GM12878 (cell line): Measurements from ENCODE around the gene PRKAG2. TPM values are rescaled to one million over a fixed set of nuclear protein-coding genes. Genes with fewer than 3 reads are reported as not detected.

ENCODE experiments used
- ATAC-seq: fragments of 200-7000 bp; cut with Tn5 transposase; 3 replicates; pipeline ENCODE4 v1.9.1; 2020; ENCODE audit warnings: mild to moderate bottlenecking, moderate library complexity
- BruUV-seq: library from RNA; stranded (reverse); fragments of 400-500 nt; replicated peaks from 2 replicates; lab custom pipeline; 2021; lab: Mats Ljungman, UMichigan
- CTCF ChIA-PET: fragments of 300-600 bp; sonication (Branson Sonifier 250); formaldehyde crosslinking; extraction: SDS; loops from one replicate; lab custom pipeline; 2021; ENCODE audit warnings: inconsistent platforms; lab: Yijun Ruan, JAX
- POLR2A ChIA-PET: fragments of 350-600 bp; formaldehyde crosslinking; extraction: SDS; loops from one replicate; lab custom pipeline; 2021; ENCODE audit warnings: inconsistent platforms; lab: Charles Lee
- RAD21 ChIA-PET: fragments of 300-600 bp; sonication (Branson Sonifier 250); formaldehyde crosslinking; loops from one replicate; lab custom pipeline; 2023; ENCODE audit warnings: antibody characterized with exemption; ENCODE audit not compliant: unreplicated experiment; lab: Charles Lee
- SMC1A ChIA-PET: fragments of 300-600 bp; sonication (Branson Sonifier 250); formaldehyde crosslinking; loops from one replicate; lab custom pipeline; 2023; ENCODE audit not compliant: unreplicated experiment, uncharacterized antibody; lab: Charles Lee
- DNase-seq: peaks from one replicate; pipeline ENCODE4 v3.0.0-alpha.2; 2011; ENCODE audit warnings: low read depth, low spot score
- FAIRE-seq: peaks from 3 replicates; lab custom pipeline; 2011; peaks lifted over from hg19 to GRCh38; lab: Jason Lieb, UNC
- H2AFZ ChIP-seq: 2 replicates; pipeline ENCODE4 v1.6.0; 2011; ENCODE audit warnings: low read depth, low read length, control low read depth; ENCODE audit not compliant: control insufficient read depth
- H3K27ac ChIP-seq: 2 replicates; pipeline ENCODE4 v1.5.1; 2011; ENCODE audit warnings: control low read depth; ENCODE audit not compliant: control insufficient read depth, insufficient read depth
- H3K27me3 ChIP-seq, 2 experiments: replicated peaks in 1 of 2; 2 replicates each; pipeline versions ENCODE4 v1.6.0 to v1.6.1; 2011; ENCODE audit warnings: low read length in 1 of 2; ENCODE audit not compliant: control insufficient read depth in 2 of 2, insufficient read depth in 2 of 2
- H3K36me3 ChIP-seq, 2 experiments: 2 replicates each; pipeline ENCODE4 v1.5.1; 2011; ENCODE audit warnings: low read length in 1 of 2; ENCODE audit not compliant: control insufficient read depth in 2 of 2, insufficient read depth in 2 of 2
- H3K4me1 ChIP-seq: 2 replicates; pipeline ENCODE4 v1.6.1; 2011; ENCODE audit warnings: mild to moderate bottlenecking, low read length, moderate library complexity, mixed read lengths; ENCODE audit not compliant: control insufficient read depth, insufficient read depth
- H3K4me2 ChIP-seq: 2 replicates; pipeline ENCODE4 v1.6.0; 2011; ENCODE audit warnings: control low read depth; ENCODE audit not compliant: control insufficient read depth, insufficient read depth
- H3K4me3 ChIP-seq: fragments of 200-600 bp; sonication (generic); 2 replicates; pipeline ENCODE4 v1.5.1; 2016
- H3K79me2 ChIP-seq: 2 replicates; pipeline ENCODE4 v1.6.0; 2011; ENCODE audit warnings: low read length; ENCODE audit not compliant: control insufficient read depth, insufficient read depth
- H3K9ac ChIP-seq: 2 replicates; pipeline ENCODE4 v1.8.0; 2011; ENCODE audit warnings: low read length, control low read depth, mixed read lengths; ENCODE audit not compliant: control insufficient read depth, insufficient read depth
- H3K9me3 ChIP-seq: replicated peaks from 3 replicates; pipeline ENCODE4 v1.5.1; 2011; ENCODE audit warnings: mild to moderate bottlenecking, low read length; ENCODE audit not compliant: control insufficient read depth, insufficient read depth
- H4K20me1 ChIP-seq: 2 replicates; pipeline ENCODE4 v1.6.0; 2011; ENCODE audit not compliant: control insufficient read depth, insufficient read depth
- ETV6 ChIP-seq, 2 experiments: fragments of 450-650 bp in 1 of 2; IDR thresholded peaks in 1 of 2; conservative IDR thresholded peaks in 1 of 2; 2 replicates each; pipeline ENCODE4 v1.6.1; 2014; ENCODE audit warnings: antibody characterized with exemption in 1 of 2, borderline replicate concordance in 1 of 2, low read depth in 1 of 2, mild to moderate bottlenecking in 1 of 2, moderate library complexity in 1 of 2
- FOXK2 ChIP-seq: fragments of 450-650 bp; IDR thresholded peaks from 2 replicates; pipeline ENCODE4 v1.6.1; 2017; ENCODE audit warnings: mild to moderate bottlenecking, moderate library complexity
- MTA2 ChIP-seq: fragments of 450-650 bp; IDR thresholded peaks from 2 replicates; pipeline ENCODE4 v1.6.1; 2016; ENCODE audit warnings: low read depth, mild to moderate bottlenecking, moderate library complexity
- MYB ChIP-seq: fragments of 150-350 bp; IDR thresholded peaks from 2 replicates; pipeline ENCODE4 v1.6.1; 2014; ENCODE audit warnings: mild to moderate bottlenecking, low read depth, low read length, borderline replicate concordance
- NFXL1 ChIP-seq: fragments of 450-650 bp; IDR thresholded peaks from 2 replicates; pipeline ENCODE4 v1.6.1; 2017; ENCODE audit warnings: antibody characterized with exemption, mild to moderate bottlenecking, borderline replicate concordance
- NFYA ChIP-seq: IDR thresholded peaks from 2 replicates; pipeline ENCODE4 v1.6.1; 2011; ENCODE audit warnings: low read depth, mild to moderate bottlenecking, low read length, improper control_type of control experiment, borderline replicate concordance
- NR2C1 ChIP-seq: fragments of 450-650 bp; IDR thresholded peaks from 2 replicates; pipeline ENCODE4 v1.6.1; 2017; ENCODE audit warnings: antibody characterized with exemption, mild to moderate bottlenecking, moderate library complexity
- RELA ChIP-seq: fragments of 450-650 bp; IDR thresholded peaks from 2 replicates; pipeline ENCODE4 v1.8.0; 2014; ENCODE audit warnings: borderline replicate concordance; ENCODE audit not compliant: partially characterized antibody
- TAF1 ChIP-seq: IDR thresholded peaks from 2 replicates; pipeline ENCODE4 v1.6.1; 2011; ENCODE audit warnings: mild to moderate bottlenecking, low read depth, low read length, borderline replicate concordance
- WRNIP1 ChIP-seq: IDR thresholded peaks from 2 replicates; pipeline ENCODE4 v1.6.1; 2011; ENCODE audit warnings: low read depth, low read length, improper control_type of control experiment, borderline replicate concordance
- ZNF384 ChIP-seq: IDR thresholded peaks from 2 replicates; pipeline ENCODE4 v1.6.1; 2012; ENCODE audit warnings: low read depth, mild to moderate bottlenecking, low read length, improper control_type of control experiment, borderline replicate concordance
- WGBS: methylation state at CpG from one replicate; pipeline ENCODE4 v1.1.6; 2016; ENCODE audit warnings: low lambda C conversion rate; ENCODE audit not compliant: insufficient replicate concordance, insufficient coverage; ENCODE audit errors: missing lambda C conversion rate; 5-methylcytosine and 5-hydroxymethylcytosine counted together
- in situ Hi-C: fragments of 300-500 bp; cut with MboI; formaldehyde crosslinking; loops from 9 replicates; pipeline ENCODE4 v1.14.3; 2018; ENCODE audit warnings: mixed read lengths
- intact Hi-C: fragments of 100-400 bp; cut with micrococcal nuclease; formaldehyde crosslinking; loops from one replicate; pipeline ENCODE4 v1.14.2; 2022; ENCODE audit not compliant: unreplicated experiment
- polyA plus RNA-seq, 11 experiments: library from polyadenylated mRNA; depleted of rRNA in 4 of 11; unstranded in 6 of 11; stranded (reverse) in 5 of 11; fragments of >200 nt; fragmentation: Nextera tagmentation in 4 of 11; fragmentation: Illumina TruSeq in 1 of 11; extraction: Ambion mirVana in 4 of 11; extraction: Trizol in 1 of 11; gene quantifications; 1 replicate in 1 of 11; 2 replicates in 10 of 11; pipeline versions ENCODE4 v1.2.1 to v1.2.3, GENCODE V29; 2011 to 2016; ENCODE audit warnings: inconsistent platforms in 2 of 11, missing spikeins in 2 of 11, low read depth in 1 of 11
- total RNA-seq, 4 experiments: library from RNA; depleted of rRNA in 3 of 4; stranded (reverse); fragments of >200 nt in 3 of 4; fragmentation: Illumina TruSeq in 1 of 4; extraction: Trizol in 1 of 4; gene quantifications; 2 replicates each; pipeline versions ENCODE4 v1.2.1 to v1.2.3, GENCODE V29; 2013 to 2021
- TF ChIP-seq, protein P1 (sequence below): fragments of 150-350 bp; IDR thresholded peaks from 2 replicates; pipeline ENCODE4 v1.6.1; 2016; ENCODE audit warnings: low read depth, low read length
- TF ChIP-seq, protein P2 (sequence below): IDR thresholded peaks from 2 replicates; pipeline ENCODE4 v1.6.1; 2012; ENCODE audit warnings: low read depth, low read length, improper control_type of control experiment
- TF ChIP-seq, protein P3 (sequence below): fragments of 450-650 bp; IDR thresholded peaks from 2 replicates; pipeline ENCODE4 v1.6.1; 2018; ENCODE audit warnings: borderline replicate concordance, mild to moderate bottlenecking; ENCODE audit not compliant: partially characterized antibody

The PRKAG2 gene
- total and polyA plus RNA-seq, 10 of the 15 experiments (the other 5 are each of a cell fraction or from before 2014, with no cell fraction given), result 3.4 to 8.9 (median 6.8) TPM

DNA sequence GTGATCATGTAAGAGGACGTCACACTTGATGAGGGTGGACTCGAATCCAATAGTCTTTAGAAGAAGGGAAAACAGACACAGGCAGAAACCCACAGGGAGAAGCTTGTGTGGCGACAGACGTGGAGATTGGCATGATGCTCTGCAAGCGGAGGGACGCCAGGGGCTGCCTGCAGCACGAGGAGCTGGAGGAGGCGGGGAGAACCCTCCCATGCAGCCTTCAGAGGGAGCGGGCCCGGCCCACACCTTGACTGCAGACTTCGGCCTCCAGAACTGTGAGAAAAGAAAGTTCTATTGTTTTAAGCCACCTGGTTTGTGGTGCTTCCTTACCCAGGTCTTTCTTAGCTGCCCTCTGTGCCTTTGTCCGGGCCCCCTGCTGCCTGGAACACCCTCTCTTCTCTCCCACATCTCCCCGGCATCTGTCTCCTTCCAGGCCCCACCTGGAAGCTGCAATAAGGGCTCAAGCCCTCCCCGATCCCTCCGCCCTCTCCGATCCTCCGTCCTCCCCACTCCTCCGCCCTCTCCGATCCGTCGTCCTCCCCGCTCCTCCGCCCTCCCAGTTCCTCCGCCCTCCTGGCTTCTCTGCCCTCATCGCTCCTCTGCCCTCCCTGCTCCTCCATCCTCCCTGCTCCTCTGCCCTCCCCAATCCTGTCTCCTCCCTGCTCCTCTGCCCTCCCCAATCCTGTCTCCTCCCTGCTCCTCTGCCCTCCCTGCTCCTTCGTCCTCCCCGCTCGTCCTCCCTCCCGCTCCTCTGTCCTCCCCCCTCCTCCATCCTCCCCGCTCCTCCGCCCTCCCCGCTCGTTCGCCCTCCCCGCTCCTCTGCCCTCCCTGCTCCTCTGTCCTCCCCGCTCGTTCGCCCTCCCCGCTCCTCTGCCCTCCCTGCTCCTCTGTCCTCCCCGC is 17.4 kb upstream of the PRKAG2 start (continued):
- TF ChIP-seq, protein P1, sequence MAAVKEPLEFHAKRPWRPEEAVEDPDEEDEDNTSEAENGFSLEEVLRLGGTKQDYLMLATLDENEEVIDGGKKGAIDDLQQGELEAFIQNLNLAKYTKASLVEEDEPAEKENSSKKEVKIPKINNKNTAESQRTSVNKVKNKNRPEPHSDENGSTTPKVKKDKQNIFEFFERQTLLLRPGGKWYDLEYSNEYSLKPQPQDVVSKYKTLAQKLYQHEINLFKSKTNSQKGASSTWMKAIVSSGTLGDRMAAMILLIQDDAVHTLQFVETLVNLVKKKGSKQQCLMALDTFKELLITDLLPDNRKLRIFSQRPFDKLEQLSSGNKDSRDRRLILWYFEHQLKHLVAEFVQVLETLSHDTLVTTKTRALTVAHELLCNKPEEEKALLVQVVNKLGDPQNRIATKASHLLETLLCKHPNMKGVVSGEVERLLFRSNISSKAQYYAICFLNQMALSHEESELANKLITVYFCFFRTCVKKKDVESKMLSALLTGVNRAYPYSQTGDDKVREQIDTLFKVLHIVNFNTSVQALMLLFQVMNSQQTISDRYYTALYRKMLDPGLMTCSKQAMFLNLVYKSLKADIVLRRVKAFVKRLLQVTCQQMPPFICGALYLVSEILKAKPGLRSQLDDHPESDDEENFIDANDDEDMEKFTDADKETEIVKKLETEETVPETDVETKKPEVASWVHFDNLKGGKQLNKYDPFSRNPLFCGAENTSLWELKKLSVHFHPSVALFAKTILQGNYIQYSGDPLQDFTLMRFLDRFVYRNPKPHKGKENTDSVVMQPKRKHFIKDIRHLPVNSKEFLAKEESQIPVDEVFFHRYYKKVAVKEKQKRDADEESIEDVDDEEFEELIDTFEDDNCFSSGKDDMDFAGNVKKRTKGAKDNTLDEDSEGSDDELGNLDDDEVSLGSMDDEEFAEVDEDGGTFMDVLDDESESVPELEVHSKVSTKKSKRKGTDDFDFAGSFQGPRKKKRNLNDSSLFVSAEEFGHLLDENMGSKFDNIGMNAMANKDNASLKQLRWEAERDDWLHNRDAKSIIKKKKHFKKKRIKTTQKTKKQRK, result no peak

- BruUV-seq, result no TSS peak
- H3K9ac ChIP-seq, result no peak overlapping the region
- POLR2A ChIA-PET, result no interaction called here
- no peak overlapping the region for H3K27ac ChIP-seq
- DNase-seq (no peak), FAIRE-seq (no peak), ATAC-seq (no peak)
- 35% methylated on average over 9 of the region's 9 CpGs for WGBS
- no peaks in the 10 kb centered on the region for H4K20me1 ChIP-seq
- no peaks in the 10 kb centered on the region for H3K79me2 ChIP-seq
- H2AFZ ChIP-seq, result no peak overlapping the region
- CTCF ChIA-PET, result no interaction called here
- TF ChIP-seq RELA (no peak), NFXL1 (no peak), FOXK2 (no peak), ETV6 (conservative IDR thresholded peaks at IDR 0.05 in 1 of 2, IDR thresholded peaks at IDR 0.05 in 1 of 2; ENCODE audit: borderline replicate concordance in 1 of 2, low read depth in 1 of 2) (no peak), MYB (no peak), NR2C1 (no peak), MTA2 (no peak), ZNF384 (no peak), NFYA (no peak), TAF1 (no peak), WRNIP1 (no peak)
- TF ChIP-seq, protein P2, sequence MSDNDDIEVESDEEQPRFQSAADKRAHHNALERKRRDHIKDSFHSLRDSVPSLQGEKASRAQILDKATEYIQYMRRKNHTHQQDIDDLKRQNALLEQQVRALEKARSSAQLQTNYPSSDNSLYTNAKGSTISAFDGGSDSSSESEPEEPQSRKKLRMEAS, result no peak
- TF ChIP-seq, protein P3, sequence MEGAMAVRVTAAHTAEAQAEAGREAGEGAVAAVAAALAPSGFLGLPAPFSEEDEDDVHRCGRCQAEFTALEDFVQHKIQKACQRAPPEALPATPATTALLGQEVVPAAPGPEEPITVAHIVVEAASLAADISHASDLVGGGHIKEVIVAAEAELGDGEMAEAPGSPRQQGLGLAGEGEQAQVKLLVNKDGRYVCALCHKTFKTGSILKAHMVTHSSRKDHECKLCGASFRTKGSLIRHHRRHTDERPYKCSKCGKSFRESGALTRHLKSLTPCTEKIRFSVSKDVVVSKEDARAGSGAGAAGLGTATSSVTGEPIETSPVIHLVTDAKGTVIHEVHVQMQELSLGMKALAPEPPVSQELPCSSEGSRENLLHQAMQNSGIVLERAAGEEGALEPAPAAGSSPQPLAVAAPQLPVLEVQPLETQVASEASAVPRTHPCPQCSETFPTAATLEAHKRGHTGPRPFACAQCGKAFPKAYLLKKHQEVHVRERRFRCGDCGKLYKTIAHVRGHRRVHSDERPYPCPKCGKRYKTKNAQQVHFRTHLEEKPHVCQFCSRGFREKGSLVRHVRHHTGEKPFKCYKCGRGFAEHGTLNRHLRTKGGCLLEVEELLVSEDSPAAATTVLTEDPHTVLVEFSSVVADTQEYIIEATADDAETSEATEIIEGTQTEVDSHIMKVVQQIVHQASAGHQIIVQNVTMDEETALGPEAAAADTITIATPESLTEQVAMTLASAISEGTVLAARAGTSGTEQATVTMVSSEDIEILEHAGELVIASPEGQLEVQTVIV, result no peak
- no peak overlapping the region for H3K4me2 ChIP-seq
- H3K36me3 ChIP-seq, result no peaks in the 10 kb centered on the region
- intact Hi-C loops, result no loop called here
- in situ Hi-C loops, result no loop called here
- peaks cover 0 to 3% of the 10 kb centered on the region in 2 experiments; a peak in 2 of 4 replicates for H3K27me3 ChIP-seq
- H3K4me1 ChIP-seq, result no peaks in the 10 kb centered on the region
- H3K4me3 ChIP-seq, result no peak overlapping the region
- SMC1A ChIA-PET, result no interaction called here
- H3K9me3 ChIP-seq, result no peaks in the 10 kb centered on the region
- RAD21 ChIA-PET, result no interaction called here
These were observed 16.5 kb upstream of the PRKAG2 start for GRCh38 chr7:151893405-151893923.
